H9 (cell line): ENCODE results near the gene UVSSA. TPM values are rescaled to one million over a fixed set of nuclear protein-coding genes. Genes with fewer than 3 reads are reported as not detected.

Experiments used
- DNase-seq: peaks from one replicate; pipeline ENCODE4 v3.0.0-alpha.2; 2017
- H2AFZ ChIP-seq: one replicate; pipeline ENCODE4 v1.6.1; 2013; ENCODE audit warnings: mild to moderate bottlenecking, low read length, control low read depth, moderate library complexity
- H2AK5ac ChIP-seq: 2 replicates; pipeline ENCODE4 v1.6.1; 2013; ENCODE audit warnings: low read length, control low read depth, mixed read lengths; ENCODE audit not compliant: insufficient read length
- H2BK120ac ChIP-seq: one replicate; pipeline ENCODE4 v1.6.1; 2013; ENCODE audit warnings: low read depth, mild to moderate bottlenecking, low read length, control low read depth, inconsistent platforms; ENCODE audit not compliant: poor library complexity, severe bottlenecking
- H2BK12ac ChIP-seq: 2 replicates; pipeline ENCODE4 v1.6.1; 2013; ENCODE audit warnings: low read length, control low read depth, mixed read lengths, low read depth; ENCODE audit not compliant: insufficient read length
- H2BK15ac ChIP-seq: 2 replicates; pipeline ENCODE4 v1.6.1; 2013; ENCODE audit warnings: low read depth, low read length, control low read depth
- H2BK20ac ChIP-seq: one replicate; pipeline ENCODE4 v1.6.1; 2013; ENCODE audit warnings: low read depth, mild to moderate bottlenecking, low read length, control low read depth, inconsistent platforms; ENCODE audit not compliant: poor library complexity, severe bottlenecking
- H2BK5ac ChIP-seq: 2 replicates; pipeline ENCODE4 v1.6.1; 2013; ENCODE audit warnings: low read length, control low read depth, mixed read lengths; ENCODE audit not compliant: insufficient read length
- H3K14ac ChIP-seq: 2 replicates; pipeline ENCODE4 v1.6.1; 2013; ENCODE audit warnings: low read length, control low read depth; ENCODE audit not compliant: insufficient read depth
- H3K18ac ChIP-seq: 2 replicates; pipeline ENCODE4 v1.6.1; 2013; ENCODE audit warnings: low read depth, mild to moderate bottlenecking, mixed read lengths, low read length, control low read depth; ENCODE audit not compliant: insufficient read length
- H3K23ac ChIP-seq: 2 replicates; pipeline ENCODE4 v1.6.1; 2013; ENCODE audit warnings: low read length, control low read depth, mixed read lengths, low read depth; ENCODE audit not compliant: insufficient read length
- H3K23me2 ChIP-seq: 2 replicates; pipeline ENCODE4 v1.6.1; 2013; ENCODE audit warnings: low read depth, mild to moderate bottlenecking, mixed read lengths, low read length, control low read depth; ENCODE audit not compliant: insufficient read length, poor library complexity, severe bottlenecking
- H3K27ac ChIP-seq: 2 replicates; pipeline ENCODE4 v1.5.1; 2013; ENCODE audit warnings: low read length, control low read depth, mixed read lengths, low read depth; ENCODE audit not compliant: insufficient read length
- H3K27me3 ChIP-seq: 2 replicates; pipeline ENCODE4 v1.6.1; 2013; ENCODE audit warnings: low read length, control low read depth, inconsistent platforms; ENCODE audit not compliant: insufficient read depth
- H3K4ac ChIP-seq: 2 replicates; pipeline ENCODE4 v1.6.1; 2013; ENCODE audit warnings: low read depth, mild to moderate bottlenecking, control low read depth, inconsistent platforms, low read length, moderate library complexity
- H3K4me1 ChIP-seq: 2 replicates; pipeline ENCODE4 v1.6.1; 2013; ENCODE audit warnings: low read length, control low read depth, inconsistent platforms; ENCODE audit not compliant: insufficient read depth
- H3K4me2 ChIP-seq: 2 replicates; pipeline ENCODE4 v1.6.1; 2013; ENCODE audit warnings: low read length, control low read depth, mixed read lengths; ENCODE audit not compliant: insufficient read length, insufficient read depth
- H3K56ac ChIP-seq: 2 replicates; pipeline ENCODE4 v1.6.1; 2013; ENCODE audit warnings: low read depth, mild to moderate bottlenecking, mixed read lengths, low read length, control low read depth; ENCODE audit not compliant: insufficient read length
- H3K79me1 ChIP-seq: 2 replicates; pipeline ENCODE4 v1.6.1; 2013; ENCODE audit warnings: low read depth, mild to moderate bottlenecking, moderate library complexity, low read length, control low read depth, inconsistent platforms; ENCODE audit not compliant: insufficient read depth, poor library complexity, severe bottlenecking
- H3K79me2 ChIP-seq: 2 replicates; pipeline ENCODE4 v1.6.1; 2013; ENCODE audit warnings: low read length, control low read depth, inconsistent platforms; ENCODE audit not compliant: insufficient read depth
- H3K9ac ChIP-seq: 2 replicates; pipeline ENCODE4 v1.6.1; 2013; ENCODE audit warnings: low read length, control low read depth, mixed read lengths; ENCODE audit not compliant: insufficient read length; ENCODE audit errors: extremely low read depth
- H3K9me3 ChIP-seq: one replicate; pipeline ENCODE4 v1.6.1; 2013; ENCODE audit warnings: low read depth, low read length, inconsistent platforms; ENCODE audit not compliant: control insufficient read depth
- H3T11ph ChIP-seq: one replicate; pipeline ENCODE4 v1.6.1; 2013; ENCODE audit warnings: mild to moderate bottlenecking, low read length, control low read depth, inconsistent platforms
- H4K20me1 ChIP-seq: one replicate; pipeline ENCODE4 v1.6.1; 2013; ENCODE audit not compliant: control insufficient read depth, insufficient read length, insufficient read depth
- H4K5ac ChIP-seq: 2 replicates; pipeline ENCODE4 v1.6.1; 2013; ENCODE audit warnings: low read depth, mild to moderate bottlenecking, mixed read lengths, low read length, control low read depth; ENCODE audit not compliant: insufficient read length
- H4K8ac ChIP-seq: replicated peaks from 2 replicates; pipeline ENCODE4 v1.6.1; 2013; ENCODE audit warnings: low read length, control low read depth, mixed read lengths, low read depth; ENCODE audit not compliant: insufficient read length
- H4K91ac ChIP-seq: 2 replicates; pipeline ENCODE4 v1.6.1; 2013; ENCODE audit warnings: low read depth, mild to moderate bottlenecking, moderate library complexity, mixed read lengths, low read length, control low read depth; ENCODE audit not compliant: insufficient read length
- H3K27ac Mint-ChIP-seq, 3 experiments: 2 replicates in 2 of 3; 3 replicates in 1 of 3; pipeline ENCODE4 v1.8.0; 2020 to 2021; ENCODE audit warnings: mixed read lengths in 3 of 3, mild to moderate bottlenecking in 1 of 3, moderate library complexity in 1 of 3
- H3K27me3 Mint-ChIP-seq: 2 replicates; pipeline ENCODE4 v1.8.0; 2021; ENCODE audit warnings: low read depth, mild to moderate bottlenecking, moderate library complexity, mixed read lengths
- H3K36me3 Mint-ChIP-seq, 3 experiments: 2 replicates in 2 of 3; 3 replicates in 1 of 3; pipeline ENCODE4 v1.8.0; 2020 to 2021; ENCODE audit warnings: low read depth in 3 of 3, mixed read lengths in 3 of 3; ENCODE audit not compliant: insufficient read depth in 1 of 3
- H3K4me1 Mint-ChIP-seq, 2 experiments: 2 replicates each; pipeline ENCODE4 v1.8.0; 2020; ENCODE audit warnings: mixed read lengths in 2 of 2
- H3K4me3 Mint-ChIP-seq, 2 experiments: 2 replicates in 1 of 2; 3 replicates in 1 of 2; pipeline ENCODE4 v1.8.0; 2020 to 2021; ENCODE audit warnings: mild to moderate bottlenecking in 2 of 2, mixed read lengths in 2 of 2, moderate library complexity in 1 of 2
- H3K9me3 Mint-ChIP-seq, 2 experiments: 2 replicates in 1 of 2; 3 replicates in 1 of 2; pipeline ENCODE4 v1.8.0; 2020; ENCODE audit warnings: mild to moderate bottlenecking in 2 of 2, mixed read lengths in 2 of 2, moderate library complexity in 1 of 2
- CTCF ChIP-seq: fragments of 200-600 bp; sonication (generic); conservative IDR thresholded peaks from 3 replicates; pipeline ENCODE4 v1.8.0; 2021; ENCODE audit warnings: antibody characterized with exemption, mild to moderate bottlenecking
- WGBS: extraction: QIAGEN DNeasy Blood & Tissue Kit; methylation state at CpG from one replicate; pipeline ENCODE4 v1.1.7; 2013; ENCODE audit warnings: missing lambda C conversion rate, low lambda C conversion rate, mixed read lengths; ENCODE audit not compliant: insufficient read length; ENCODE audit errors: extremely low coverage; 5-methylcytosine and 5-hydroxymethylcytosine counted together
- total RNA-seq: library from RNA; stranded (reverse); gene quantifications from 2 replicates; pipeline ENCODE4 v1.2.1, GENCODE V29; 2021

UVSSA gene
- total RNA-seq, 1 experiment from 2014 or later: 15.9 TPM

GRCh38 chr4:1384675-1385372 lies 37.8 kb downstream of the UVSSA start:
- Mint-ChIP-seq H3K27ac (no peak overlapping the region), H3K36me3 (peaks cover 15 to 25% (median 19%) of the 10 kb centered on the region in 3 experiments), H3K9me3 (peaks cover 4 to 6% of the 10 kb centered on the region in 2 experiments; a peak in 3 of 5 replicates), H3K4me3 (no peak overlapping the region), H3K4me1 (no peaks in the 10 kb centered on the region), H3K27me3 (no peaks in the 10 kb centered on the region)
- Histone ChIP-seq H3K56ac (no peak overlapping the region), H3K18ac (no peak overlapping the region), H4K8ac (no peak overlapping the region), H3K9me3 (no peaks in the 10 kb centered on the region), H4K5ac (no peak overlapping the region), H3K79me1 (no peaks in the 10 kb centered on the region), H3K14ac (no peak overlapping the region; the same call in 1 of the 2 replicates), H2BK15ac (no peak overlapping the region), H2BK12ac (no peak overlapping the region), H2BK5ac (no peak overlapping the region), H2BK20ac (no peak overlapping the region), H3K9ac (no peak overlapping the region), H2AFZ (no peak overlapping the region), H4K91ac (no peak overlapping the region), H3K27ac (no peak overlapping the region), H3K4me1 (no peaks in the 10 kb centered on the region), H4K20me1 (peaks cover 2% of the 10 kb centered on the region), H2BK120ac (no peak overlapping the region), H3T11ph (no peak overlapping the region), H2AK5ac (no peak overlapping the region), H3K23ac (no peak overlapping the region), H3K23me2 (no peaks in the 10 kb centered on the region), H3K27me3 (no peaks in the 10 kb centered on the region), H3K4ac (no peak overlapping the region), H3K4me2 (no peak overlapping the region), H3K79me2 (no peaks in the 10 kb centered on the region)
- DNase-seq: no peak
- TF ChIP-seq CTCF: no peak
- no CpG with 5 or more reads among the region's 16 CpGs for WGBS
